Gastrocnemius medialis (tissue), 4 donors: ENCODE measurements around the gene CLEC14A. TPM values are rescaled to one million over a fixed set of nuclear protein-coding genes. Genes with fewer than 3 reads are reported as not detected.

ENCODE experiments used
- ATAC-seq, 2 donors: fragments of 150-250 bp; one replicate each; pipeline ENCODE4 v1.9.1; 2016
- DNase-seq, 2 donors: peaks; one replicate each; pipeline ENCODE4 v3.0.0-alpha.2; 2019
- H3K27ac ChIP-seq, 4 donors: fragments of 200-600 bp; sonication (generic); 1 replicate in 1 of 4; 2 replicates in 3 of 4; pipeline ENCODE4 v1.5.1; 2016 to 2018; ENCODE audit warnings: mild to moderate bottlenecking in 2 of 4, moderate library complexity in 1 of 4
- H3K27me3 ChIP-seq, 3 donors: fragments of 200-600 bp; sonication (generic) in 2 of 3; 1 replicate in 1 of 3; 2 replicates in 2 of 3; pipeline versions ENCODE4 v1.5.1 to v1.6.0; 2016 to 2019; ENCODE audit warnings: mild to moderate bottlenecking in 1 of 3, moderate library complexity in 1 of 3
- H3K36me3 ChIP-seq, 2 donors: fragments of 200-600 bp; sonication (generic) in 1 of 2; one replicate each; pipeline ENCODE4 v1.5.1; 2017 to 2018
- H3K4me1 ChIP-seq, 2 donors: fragments of 200-600 bp; sonication (generic) in 1 of 2; one replicate each; pipeline ENCODE4 v1.5.1; 2016 to 2017; ENCODE audit warnings: mild to moderate bottlenecking in 2 of 2
- H3K4me3 ChIP-seq, 4 donors: fragments of 200-600 bp; sonication (generic) in 3 of 4; 1 replicate in 1 of 4; 2 replicates in 3 of 4; pipeline ENCODE4 v1.5.1; 2016 to 2019; ENCODE audit warnings: mild to moderate bottlenecking in 2 of 4
- H3K9me3 ChIP-seq, 3 donors: fragments of 200-600 bp; sonication (generic) in 2 of 3; 1 replicate in 1 of 3; 2 replicates in 2 of 3; pipeline ENCODE4 v1.5.1; 2016 to 2019
- POLR2A ChIP-seq, 2 donors: fragments of 450-650 bp; IDR thresholded peaks; one replicate each; pipeline ENCODE4 v1.6.1; 2017; ENCODE audit warnings: antibody characterized with exemption in 2 of 2, mild to moderate bottlenecking in 2 of 2, moderate library complexity in 2 of 2
- in situ Hi-C, 4 donors: fragments of 200-750 bp; cut with MboI; loops; one replicate each; pipeline versions ENCODE4 v1.15.0 to v1.8.0; 2017; ENCODE audit warnings: low sequenced_read_pairs in 4 of 4
- intact Hi-C: fragments of 100-400 bp; cut with DNase I; formaldehyde crosslinking; loops from one replicate; pipeline ENCODE4 v1.15.1; 2023; ENCODE audit warnings: low total_unique reads
- total RNA-seq, 4 donors: library from RNA; depleted of rRNA; stranded (reverse); fragments of >200 nt; gene quantifications; one replicate each; pipeline versions ENCODE4 v1.1.0 to v1.2.3, GENCODE V29; 2016
- TF ChIP-seq, protein P1 (sequence below), 5 experiments: fragments of 450-650 bp in 3 of 5; fragments of 200-600 bp in 2 of 5; sonication (generic) in 2 of 5; IDR thresholded peaks in 4 of 5; conservative IDR thresholded peaks in 1 of 5; 1 replicate in 4 of 5; 2 replicates in 1 of 5; pipeline ENCODE4 v1.5.1; 2016 to 2019; ENCODE audit warnings: antibody characterized with exemption in 5 of 5, mild to moderate bottlenecking in 3 of 5, moderate library complexity in 3 of 5

The CLEC14A gene
- total RNA-seq, 4 donors from 2014 or later: 21.2 to 68.6 (median 29.1) TPM

DNA sequence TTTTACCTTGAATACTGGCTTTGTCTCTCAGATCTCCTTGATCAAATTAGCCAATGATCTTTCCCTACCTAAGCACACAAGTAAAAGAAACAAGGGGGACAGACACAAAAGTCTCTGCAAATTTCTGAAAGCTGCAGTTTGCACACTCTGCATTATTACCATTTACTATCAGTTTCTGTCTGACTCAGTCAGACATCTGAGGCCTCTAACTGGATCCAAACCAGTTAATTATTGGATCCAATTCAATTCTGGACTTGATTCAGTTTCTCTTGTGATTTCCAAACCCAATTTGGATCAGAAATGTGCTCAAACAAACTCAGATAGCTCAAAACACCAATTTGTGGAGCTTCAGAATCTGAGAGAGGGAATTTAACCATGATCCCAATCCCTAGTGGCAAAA is 31.6 kb downstream of the CLEC14A start:
- intact Hi-C loops: no loop called here

DNA sequence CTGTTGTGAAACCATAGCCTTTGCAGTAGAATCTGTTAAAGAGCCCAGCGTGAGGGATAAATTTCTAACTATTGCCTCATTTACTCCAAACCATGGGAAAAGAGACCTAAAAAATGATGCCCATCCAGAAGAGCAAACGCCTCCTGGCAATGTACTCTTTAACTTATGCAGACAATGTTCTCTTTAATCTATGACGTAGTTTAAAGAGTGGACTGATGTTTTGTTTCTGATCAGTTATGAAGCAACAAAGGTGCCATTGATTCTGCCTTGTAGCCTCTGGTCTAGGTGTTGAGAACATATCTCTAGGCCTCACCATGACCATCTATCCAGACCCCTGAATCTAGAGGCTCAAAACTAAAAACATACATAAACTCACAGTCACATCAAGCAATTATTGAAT is 34.8 kb downstream of the CLEC14A start:
- no peaks in the 10 kb centered on the region for H3K27me3 ChIP-seq
- no peak overlapping the region for H3K4me3 ChIP-seq
- intact Hi-C loops (no loop called here), in situ Hi-C loops (no loop called here)
- no peak for DNase-seq
- H3K4me1 ChIP-seq: no peaks in the 10 kb centered on the region
- H3K9me3 ChIP-seq: no peaks in the 10 kb centered on the region
- ATAC-seq: no peak
- no peak overlapping the region for H3K27ac ChIP-seq
- TF ChIP-seq, protein P1, sequence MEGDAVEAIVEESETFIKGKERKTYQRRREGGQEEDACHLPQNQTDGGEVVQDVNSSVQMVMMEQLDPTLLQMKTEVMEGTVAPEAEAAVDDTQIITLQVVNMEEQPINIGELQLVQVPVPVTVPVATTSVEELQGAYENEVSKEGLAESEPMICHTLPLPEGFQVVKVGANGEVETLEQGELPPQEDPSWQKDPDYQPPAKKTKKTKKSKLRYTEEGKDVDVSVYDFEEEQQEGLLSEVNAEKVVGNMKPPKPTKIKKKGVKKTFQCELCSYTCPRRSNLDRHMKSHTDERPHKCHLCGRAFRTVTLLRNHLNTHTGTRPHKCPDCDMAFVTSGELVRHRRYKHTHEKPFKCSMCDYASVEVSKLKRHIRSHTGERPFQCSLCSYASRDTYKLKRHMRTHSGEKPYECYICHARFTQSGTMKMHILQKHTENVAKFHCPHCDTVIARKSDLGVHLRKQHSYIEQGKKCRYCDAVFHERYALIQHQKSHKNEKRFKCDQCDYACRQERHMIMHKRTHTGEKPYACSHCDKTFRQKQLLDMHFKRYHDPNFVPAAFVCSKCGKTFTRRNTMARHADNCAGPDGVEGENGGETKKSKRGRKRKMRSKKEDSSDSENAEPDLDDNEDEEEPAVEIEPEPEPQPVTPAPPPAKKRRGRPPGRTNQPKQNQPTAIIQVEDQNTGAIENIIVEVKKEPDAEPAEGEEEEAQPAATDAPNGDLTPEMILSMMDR (IDR thresholded peaks at IDR 0.05 in 4 of 5, conservative IDR thresholded peaks at IDR 0.05 in 1 of 5): no peak
- no peak for TF ChIP-seq POLR2A (IDR thresholded peaks at IDR 0.05)
- H3K36me3 ChIP-seq: no peaks in the 10 kb centered on the region

More for the DNA sequence above, 31.6 kb downstream of the CLEC14A start:
- no peak for DNase-seq
- H3K9me3 ChIP-seq: no peaks in the 10 kb centered on the region
- H3K27ac ChIP-seq: no peak overlapping the region
- ATAC-seq: no peak
- H3K27me3 ChIP-seq: no peaks in the 10 kb centered on the region
- no peak for TF ChIP-seq POLR2A (IDR thresholded peaks at IDR 0.05)
- TF ChIP-seq, protein P1 (IDR thresholded peaks at IDR 0.05 in 4 of 5, conservative IDR thresholded peaks at IDR 0.05 in 1 of 5): no peak
- in situ Hi-C loops: no loop called here
- no peak overlapping the region for H3K4me3 ChIP-seq
- H3K4me1 ChIP-seq: no peaks in the 10 kb centered on the region
- H3K36me3 ChIP-seq: no peaks in the 10 kb centered on the region

GRCh38 chr14:38217553-38217952 is 38.3 kb downstream of the CLEC14A start:
- no peak overlapping the region for H3K4me3 ChIP-seq
- peaks cover 0 to 5% (median 0%) of the 10 kb centered on the region in 3 donors for H3K27me3 ChIP-seq
- no peak overlapping the region for H3K27ac ChIP-seq
- TF ChIP-seq, protein P1 (IDR thresholded peaks at IDR 0.05 in 4 of 5, conservative IDR thresholded peaks at IDR 0.05 in 1 of 5): no peak
- TF ChIP-seq POLR2A (IDR thresholded peaks at IDR 0.05): no peak
- intact Hi-C loops (no loop called here), in situ Hi-C loops (no loop called here)
- DNase-seq (no peak), ATAC-seq (no peak)
- no peaks in the 10 kb centered on the region for H3K9me3 ChIP-seq
- no peaks in the 10 kb centered on the region for H3K36me3 ChIP-seq
- no peaks in the 10 kb centered on the region for H3K4me1 ChIP-seq

- in situ Hi-C loops: no loop called here
- intact Hi-C loops: no loop called here
- Histone ChIP-seq H3K9me3 (no peaks in the 10 kb centered on the region), H3K4me3 (no peak overlapping the region), H3K27ac (no peak overlapping the region), H3K27me3 (peaks cover 7 to 42% (median 35%) of the 10 kb centered on the region in 3 donors), H3K4me1 (peaks cover 4 to 21% of the 10 kb centered on the region in 2 donors), H3K36me3 (no peaks in the 10 kb centered on the region)
- DNase-seq (no peak), ATAC-seq (no peak)
- TF ChIP-seq, protein P1 (IDR thresholded peaks at IDR 0.05 in 4 of 5, conservative IDR thresholded peaks at IDR 0.05 in 1 of 5): no peak
- TF ChIP-seq POLR2A (IDR thresholded peaks at IDR 0.05): no peak
These were observed 42.9 kb downstream of the CLEC14A start for GRCh38 chr14:38213001-38213400.

- H3K4me1 ChIP-seq: peaks cover 4 to 23% of the 10 kb centered on the region in 2 donors
- ATAC-seq (no peak), DNase-seq (no peak)
- in situ Hi-C loops: no loop called here
- H3K9me3 ChIP-seq: no peaks in the 10 kb centered on the region
- H3K4me3 ChIP-seq: no peak overlapping the region
- intact Hi-C loops: no loop called here
- no peak for TF ChIP-seq POLR2A (IDR thresholded peaks at IDR 0.05)
- TF ChIP-seq, protein P1 (IDR thresholded peaks at IDR 0.05 in 4 of 5, conservative IDR thresholded peaks at IDR 0.05 in 1 of 5): no peak
- H3K27me3 ChIP-seq: peaks cover 8 to 49% (median 35%) of the 10 kb centered on the region in 3 donors
- no peaks in the 10 kb centered on the region for H3K36me3 ChIP-seq
- H3K27ac ChIP-seq: no peak overlapping the region
These were observed 43.8 kb downstream of the CLEC14A start for GRCh38 chr14:38212111-38212510.
